AG09319 (cell line): ENCODE results near the gene NIPAL3.
"Not testable (repeated sequence)": the region's sequence is repeated elsewhere in the genome, so short reads cannot be mapped to it uniquely, and the experiment has no call there.

Experiments used
- DNase-seq: peaks from one replicate; pipeline ENCODE4 v3.0.0-alpha.2; 2010; ENCODE audit warnings: low read depth; ENCODE audit errors: extremely low read depth
- CTCF ChIP-seq: IDR thresholded peaks from 2 replicates; pipeline ENCODE4 v1.5.1; 2011; ENCODE audit warnings: low read depth, mild to moderate bottlenecking, inconsistent platforms, low read length, moderate library complexity

NIPAL3 gene

GRCh38 chr1:24438423-24438901 lies 22.9 kb downstream of the NIPAL3 start:
- TF ChIP-seq CTCF: no peak
- no peak for DNase-seq

- no peak for DNase-seq
- no peak for TF ChIP-seq CTCF
These were observed 24.8 kb downstream of the NIPAL3 start for GRCh38 chr1:24440436-24440835.

GRCh38 chr1:24441480-24441879 lies 25.9 kb downstream of the NIPAL3 start:
- no peak for TF ChIP-seq CTCF
- no peak for DNase-seq

- no peak for DNase-seq
- no peak for TF ChIP-seq CTCF
These were observed 26.5 kb downstream of the NIPAL3 start for GRCh38 chr1:24441996-24442668.

GRCh38 chr1:24442764-24443163 lies 27.2 kb downstream of the NIPAL3 start:
- no peak for DNase-seq
- no peak for TF ChIP-seq CTCF

GRCh38 chr1:24443241-24443656 lies 27.6 kb downstream of the NIPAL3 start:
- no peak for DNase-seq
- no peak for TF ChIP-seq CTCF

- not testable (repeated sequence) for DNase-seq
These were observed 30.8 kb downstream of the NIPAL3 start for GRCh38 chr1:24446446-24446845.

GRCh38 chr1:24450316-24450715 lies 34.7 kb downstream of the NIPAL3 start:
- TF ChIP-seq CTCF: no peak
- no peak for DNase-seq
